Measurements from ENCODE around the gene PREB. TPM values are rescaled to one million over a fixed set of nuclear protein-coding genes. Genes with fewer than 3 reads are reported as not detected.
"Not testable (repeated sequence)": the region's sequence is repeated elsewhere in the genome, so short reads cannot be mapped to it uniquely, and the experiment has no call there.

The PREB gene
- total RNA-seq, 1 donor = 37.0 TPM

- H3K4me3 ChIP-seq (ENCODE audit: low read depth, low read length) = no peak overlapping the region
- DNase-seq (ENCODE audit: low read depth) = no peak
- TF ChIP-seq CTCF (IDR thresholded peaks at IDR 0.05; ENCODE audit: insufficient read depth, low read length) = no peak
Measured at GRCh38 chr2:27177441-27178351, 43.3 kb upstream of the PREB start.

- DNase-seq (ENCODE audit: low read depth); H3K4me3 ChIP-seq (ENCODE audit: low read depth, low read length): not testable (repeated sequence)
Measured at GRCh38 chr2:27175781-27176180, 41.3 kb upstream of the PREB start.

GRCh38 chr2:27175330-27175729, 40.9 kb upstream of the PREB start:
- no peak for TF ChIP-seq CTCF (IDR thresholded peaks at IDR 0.05; ENCODE audit: insufficient read depth, low read length)
- DNase-seq (ENCODE audit: low read depth) = peak; percentile 48
- no peak overlapping the region for H3K4me3 ChIP-seq (ENCODE audit: low read depth, low read length)

GRCh38 chr2:27174638-27175037, 40.2 kb upstream of the PREB start:
- no peak overlapping the region for H3K4me3 ChIP-seq (ENCODE audit: low read depth, low read length)
- TF ChIP-seq CTCF (IDR thresholded peaks at IDR 0.05; ENCODE audit: insufficient read depth, low read length) = no peak
- no peak for DNase-seq (ENCODE audit: low read depth)

- DNase-seq (ENCODE audit: low read depth) = no peak
- no peak for TF ChIP-seq CTCF (IDR thresholded peaks at IDR 0.05; ENCODE audit: insufficient read depth, low read length)
- H3K4me3 ChIP-seq (ENCODE audit: low read depth, low read length) = no peak overlapping the region
Measured at GRCh38 chr2:27171351-27171848, 37.0 kb upstream of the PREB start.

- DNase-seq (ENCODE audit: low read depth) = no peak
- no peak for TF ChIP-seq CTCF (IDR thresholded peaks at IDR 0.05; ENCODE audit: insufficient read depth, low read length)
Measured at GRCh38 chr2:27170581-27171337, 36.3 kb upstream of the PREB start.

More at GRCh38 chr2:27170581-27171337, 36.3 kb upstream of the PREB start:
- no peak overlapping the region for H3K4me3 ChIP-seq (ENCODE audit: low read depth, low read length)
